Coronary artery (tissue), 2 donors: ENCODE results near the gene APOBEC3F.

Source experiments
- DNase-seq: peaks from one replicate; pipeline ENCODE4 v3.0.0-alpha.2; 2017; ENCODE audit warnings: low spot score
- H3K27ac ChIP-seq, 2 donors: fragments of 200-600 bp; sonication (generic); one replicate each; pipeline ENCODE4 v1.5.1; 2016 to 2019
- H3K4me3 ChIP-seq: fragments of 200-600 bp; sonication (generic); 2 replicates; pipeline ENCODE4 v1.5.1; 2016; ENCODE audit warnings: mild to moderate bottlenecking, moderate library complexity
- CTCF ChIP-seq: fragments of 200-600 bp; sonication (generic); IDR thresholded peaks from one replicate; pipeline ENCODE4 v1.5.1; 2019; ENCODE audit warnings: antibody characterized with exemption

APOBEC3F gene

GRCh38 chr22:39087098-39087497 lies 46.4 kb downstream of the APOBEC3F start:
- Histone ChIP-seq H3K4me3 (no peak overlapping the region), H3K27ac (no peak overlapping the region)
- TF ChIP-seq CTCF, result no peak
- DNase-seq, result no peak

- no peak for TF ChIP-seq CTCF
- no peak overlapping the region for H3K27ac ChIP-seq
- H3K4me3 ChIP-seq, result no peak overlapping the region
- DNase-seq, result no peak
These were observed 47.4 kb downstream of the APOBEC3F start for GRCh38 chr22:39087881-39088684.

GRCh38 chr22:39088685-39089032 lies 48.0 kb downstream of the APOBEC3F start:
- no peak for DNase-seq
- H3K27ac ChIP-seq, result no peak overlapping the region
- no peak overlapping the region for H3K4me3 ChIP-seq
- TF ChIP-seq CTCF, result no peak

- no peak overlapping the region for H3K27ac ChIP-seq
- no peak overlapping the region for H3K4me3 ChIP-seq
- no peak for TF ChIP-seq CTCF
- DNase-seq, result no peak
These were observed 49.3 kb downstream of the APOBEC3F start for GRCh38 chr22:39089928-39090327.

- no peak for DNase-seq
- Histone ChIP-seq H3K27ac (no peak overlapping the region), H3K4me3 (no peak overlapping the region)
- TF ChIP-seq CTCF, result no peak
These were observed 49.9 kb downstream of the APOBEC3F start for GRCh38 chr22:39090426-39091064.

GRCh38 chr22:39091126-39092081 lies 50.7 kb downstream of the APOBEC3F start:
- Histone ChIP-seq H3K4me3 (no peak overlapping the region), H3K27ac (no peak overlapping the region)
- no peak for TF ChIP-seq CTCF
- DNase-seq, result no peak
